ENCODE results near the gene TMEM132E.
A peak's percentile ranks its signal among the peaks of the same experiment; 100 is the strongest.
"Not testable (repeated sequence)": the region's sequence is repeated elsewhere in the genome, so short reads cannot be mapped to it uniquely, and the experiment has no call there.

TMEM132E gene

GRCh38 chr17:34579017-34579946 lies at the start of gene TMEM132E:
Gene TMEM132E, plus strand, starts transcription at chr17:34579582. Its CDS starts 1,495 bp downstream, at chr17:34581077.
- no peak for DNase-seq (ENCODE audit: low read depth)

GRCh38 chr17:34530918-34531317 lies 48.5 kb upstream of the TMEM132E start:
- no peak for DNase-seq (ENCODE audit: low read depth)

- DNase-seq (ENCODE audit: low read depth) = no peak
Observed at GRCh38 chr17:34532281-34533065, 46.9 kb upstream of the TMEM132E start.

- DNase-seq (ENCODE audit: low read depth) = no peak
Observed at GRCh38 chr17:34533806-34534527, 45.4 kb upstream of the TMEM132E start.

- DNase-seq (ENCODE audit: low read depth) = no peak
Observed at GRCh38 chr17:34537445-34537844, 41.9 kb upstream of the TMEM132E start.

- DNase-seq (ENCODE audit: low read depth) = not testable (repeated sequence)
Observed at GRCh38 chr17:34538582-34538981, 40.8 kb upstream of the TMEM132E start.

- no peak for DNase-seq (ENCODE audit: low read depth)
Observed at GRCh38 chr17:34539881-34540280, 39.5 kb upstream of the TMEM132E start.

- peak; percentile 25 for DNase-seq (ENCODE audit: low read depth)
Observed at GRCh38 chr17:34542700-34543336, 36.6 kb upstream of the TMEM132E start.

- DNase-seq (ENCODE audit: low read depth) = no peak
Observed at GRCh38 chr17:34547453-34548063, 31.8 kb upstream of the TMEM132E start.

- no peak for DNase-seq (ENCODE audit: low read depth)
Observed at GRCh38 chr17:34549966-34550365, 29.4 kb upstream of the TMEM132E start.

- DNase-seq (ENCODE audit: low read depth) = no peak
Observed at GRCh38 chr17:34553907-34554306, 25.5 kb upstream of the TMEM132E start.

GRCh38 chr17:34556384-34556783 lies 23.0 kb upstream of the TMEM132E start:
- DNase-seq (ENCODE audit: low read depth) = no peak

GRCh38 chr17:34556931-34557330 lies 22.5 kb upstream of the TMEM132E start:
- no peak for DNase-seq (ENCODE audit: low read depth)

GRCh38 chr17:34561328-34561727 lies 18.1 kb upstream of the TMEM132E start:
- no peak for DNase-seq (ENCODE audit: low read depth)

GRCh38 chr17:34562387-34562786 lies 17.0 kb upstream of the TMEM132E start:
- no peak for DNase-seq (ENCODE audit: low read depth)

GRCh38 chr17:34565713-34566112 lies 13.7 kb upstream of the TMEM132E start:
- no peak for DNase-seq (ENCODE audit: low read depth)

GRCh38 chr17:34566201-34566600 lies 13.2 kb upstream of the TMEM132E start:
- DNase-seq (ENCODE audit: low read depth) = no peak

- no peak for DNase-seq (ENCODE audit: low read depth)
Observed at GRCh38 chr17:34566873-34567272, 12.5 kb upstream of the TMEM132E start.

GRCh38 chr17:34567691-34568465 lies 11.5 kb upstream of the TMEM132E start:
- DNase-seq (ENCODE audit: low read depth) = no peak

- DNase-seq (ENCODE audit: low read depth) = no peak
Observed at GRCh38 chr17:34568953-34569352, 10.4 kb upstream of the TMEM132E start.

- DNase-seq (ENCODE audit: low read depth) = no peak
Observed at GRCh38 chr17:34569591-34569990, 9.8 kb upstream of the TMEM132E start.
